NCI-H2171 treated with DMSO at 0.1 percent for 48 hours (cell line): ENCODE results near the gene TRPM5.
"Not testable (repeated sequence)": the region's sequence is repeated elsewhere in the genome, so short reads cannot be mapped to it uniquely, and the experiment has no call there.

Experiments used
- DNase-seq: peaks from one replicate; lab custom pipeline; 2025; lab: John Stamatoyannopoulos, UW

Gene TRPM5

GRCh38 chr11:2443881-2444820, at the start of gene TRPM5:
TRPM5 (minus strand) TSS chr11:2444514; CDS start chr11:2423036, 21,478 bp downstream.
- DNase-seq: no peak

GRCh38 chr11:2489083-2489482, 44.8 kb upstream of the TRPM5 start:
- DNase-seq: no peak

GRCh38 chr11:2488004-2488403, 43.7 kb upstream of the TRPM5 start:
- DNase-seq: no peak

DNA sequence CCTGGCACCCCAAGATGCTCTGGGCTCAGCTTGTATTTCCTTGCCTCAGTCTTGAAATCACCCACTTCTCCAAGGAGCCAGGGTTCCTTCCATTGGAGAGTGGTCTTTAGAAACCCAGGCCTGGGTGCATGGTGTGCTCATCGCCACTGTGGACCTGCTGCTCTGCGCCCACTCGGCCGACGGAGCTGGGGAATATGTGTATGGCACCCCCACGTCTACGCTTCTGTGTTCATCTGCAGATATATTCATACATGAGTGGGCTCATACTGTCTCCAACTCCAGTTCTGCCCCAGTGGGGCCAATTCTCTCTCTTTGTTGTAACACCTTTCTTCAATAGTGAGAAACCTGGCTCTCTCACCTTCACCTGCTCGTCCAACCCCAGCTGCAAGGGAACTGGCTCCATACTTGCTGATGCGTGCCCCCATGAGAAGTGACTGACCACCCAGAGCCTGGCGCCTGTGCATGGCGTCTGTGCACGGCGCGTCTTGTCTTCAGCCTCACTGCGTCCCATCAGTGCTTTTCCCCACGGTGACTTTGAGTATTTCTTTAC, 40.3 kb upstream of the TRPM5 start:
- no peak for DNase-seq

- DNase-seq: no peak
These were observed 39.1 kb upstream of the TRPM5 start for GRCh38 chr11:2483426-2483825.

DNA sequence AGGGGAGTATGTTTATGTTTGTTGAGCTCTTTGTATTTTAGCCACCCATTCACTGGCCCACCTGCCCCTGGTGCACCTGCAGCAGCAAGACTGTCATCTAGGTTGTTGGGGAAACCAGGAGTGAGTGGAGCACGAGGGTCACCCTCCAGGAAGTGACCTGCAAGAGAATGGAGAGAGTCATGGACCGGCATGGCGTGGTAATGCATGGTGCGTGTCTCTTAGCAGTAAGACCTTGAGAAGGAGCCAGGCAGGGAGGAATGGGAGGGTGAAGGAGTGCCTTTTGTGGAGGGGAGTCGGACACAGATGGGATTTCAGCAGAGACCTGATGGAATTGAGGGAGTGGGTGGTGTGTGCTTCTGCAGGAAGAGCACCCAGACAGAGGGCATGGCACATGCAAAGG, 38.4 kb upstream of the TRPM5 start:
- DNase-seq: no peak

- no peak for DNase-seq
These were observed 37.9 kb upstream of the TRPM5 start for GRCh38 chr11:2482204-2482603.

GRCh38 chr11:2481253-2481652, 36.9 kb upstream of the TRPM5 start:
- no peak for DNase-seq

- DNase-seq: no peak
These were observed 36.5 kb upstream of the TRPM5 start for GRCh38 chr11:2480874-2481220.

DNA sequence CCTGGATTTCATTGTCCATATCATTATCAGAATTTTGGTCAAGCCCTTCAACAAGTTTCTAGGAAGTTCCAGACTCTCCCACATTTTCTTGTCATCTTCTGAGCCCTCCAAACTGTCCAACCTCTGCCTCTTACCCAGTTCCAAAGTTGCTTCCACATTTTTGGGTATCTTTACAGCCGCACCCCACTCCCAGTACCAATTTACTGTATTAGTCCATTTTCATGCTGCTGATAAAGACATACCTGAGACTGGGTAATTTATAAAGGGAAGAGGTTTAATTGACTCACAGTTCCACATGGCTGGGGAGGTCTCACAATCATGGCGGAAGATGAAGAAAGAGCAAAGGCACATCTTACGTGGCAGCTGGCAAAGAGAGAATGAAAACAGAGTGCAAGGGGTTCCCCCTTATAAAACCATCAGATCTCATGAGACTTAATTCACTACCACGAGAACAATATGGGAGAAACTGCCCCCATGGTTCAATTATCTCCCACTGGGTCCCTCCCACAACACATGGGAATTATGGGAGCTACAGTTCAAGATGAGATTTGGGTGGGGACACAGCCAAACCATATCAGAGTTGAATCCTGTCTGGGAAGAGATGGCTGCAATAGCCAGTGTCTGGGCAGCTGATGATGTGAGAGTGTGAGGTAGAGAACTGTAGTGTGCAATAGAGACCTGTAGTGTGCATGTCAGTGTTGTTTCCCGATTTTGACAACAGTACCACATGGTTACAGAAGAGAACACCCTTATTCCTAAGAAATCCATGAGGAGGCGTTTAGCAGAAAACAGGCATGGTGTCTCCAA, 36.0 kb upstream of the TRPM5 start:
- not testable (repeated sequence) for DNase-seq

GRCh38 chr11:2477936-2478335, 33.6 kb upstream of the TRPM5 start:
- DNase-seq: no peak

DNA sequence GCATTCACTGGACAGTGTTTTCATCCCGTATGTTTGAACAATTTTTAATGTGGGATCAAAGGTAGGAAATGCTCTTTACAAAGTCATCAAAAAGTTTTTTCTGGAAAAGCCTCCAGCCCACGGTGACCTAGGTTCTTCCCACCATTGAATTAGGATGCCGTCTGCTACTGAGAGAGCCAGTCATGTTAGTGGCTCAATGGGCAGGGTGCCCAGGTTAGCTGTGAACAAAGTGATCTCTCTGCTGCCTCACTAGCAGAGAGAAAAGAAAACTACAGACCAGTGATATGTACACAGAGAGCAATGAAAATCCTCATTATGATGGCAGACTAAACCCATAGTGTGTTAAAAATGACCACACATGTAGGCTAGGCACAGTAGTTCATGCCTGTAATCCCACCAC, 32.9 kb upstream of the TRPM5 start:
- DNase-seq: no peak

GRCh38 chr11:2475136-2475918, 31.0 kb upstream of the TRPM5 start:
- no peak for DNase-seq

- no peak for DNase-seq
These were observed 30.0 kb upstream of the TRPM5 start for GRCh38 chr11:2474059-2474901.

GRCh38 chr11:2473361-2474058, 29.2 kb upstream of the TRPM5 start:
- no peak for DNase-seq

GRCh38 chr11:2472428-2473186, 28.3 kb upstream of the TRPM5 start:
- DNase-seq: no peak

DNA sequence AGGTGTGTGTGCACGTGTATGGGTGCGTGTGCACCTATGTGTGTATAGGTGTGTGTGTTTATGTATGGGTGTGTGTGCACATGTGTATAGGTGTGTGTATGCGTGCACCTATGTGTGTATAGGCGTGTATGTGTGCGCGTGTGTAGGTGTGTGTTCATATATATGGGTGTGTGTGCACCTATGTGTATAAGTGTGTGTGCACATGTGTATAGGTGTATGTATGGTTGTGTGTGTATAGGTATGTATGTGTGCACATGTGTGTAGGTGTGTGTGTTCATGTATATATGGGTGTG, 27.4 kb upstream of the TRPM5 start:
- no peak for DNase-seq

GRCh38 chr11:2471048-2471803, 26.9 kb upstream of the TRPM5 start:
- DNase-seq: no peak

GRCh38 chr11:2470495-2470894, 26.2 kb upstream of the TRPM5 start:
- no peak for DNase-seq
